Effector memory CD8-positive, alpha-beta T cell (primary cell): Measurements from ENCODE around the gene MACROD2.

ENCODE experiments used
- ATAC-seq: fragments of 150-1000 bp; cut with Tn5 transposase; replicated peaks from 2 replicates; pipeline ENCODE4 v1.10.0; 2021; ENCODE audit warnings: mild to moderate bottlenecking, moderate library complexity
- DNase-seq, 3 experiments: peaks; one replicate each; pipeline ENCODE4 v3.0.0; 2021
- H3K27ac Mint-ChIP-seq, 2 donors: one replicate each; pipeline ENCODE4 v1.8.0; 2022; ENCODE audit warnings: mild to moderate bottlenecking in 2 of 2, mixed read lengths in 2 of 2, moderate library complexity in 2 of 2
- H3K27me3 Mint-ChIP-seq, 2 donors: one replicate each; pipeline ENCODE4 v1.8.0; 2022; ENCODE audit warnings: mixed read lengths in 2 of 2
- H3K36me3 Mint-ChIP-seq: one replicate; pipeline ENCODE4 v1.8.0; 2022; ENCODE audit warnings: mild to moderate bottlenecking, moderate library complexity, mixed read lengths; ENCODE audit not compliant: insufficient read depth
- H3K4me1 Mint-ChIP-seq, 2 donors: one replicate each; pipeline ENCODE4 v1.8.0; 2022; ENCODE audit warnings: low read depth in 2 of 2, mixed read lengths in 2 of 2
- H3K4me3 Mint-ChIP-seq, 2 donors: one replicate each; pipeline ENCODE4 v1.8.0; 2022; ENCODE audit warnings: mild to moderate bottlenecking in 2 of 2, mixed read lengths in 2 of 2, moderate library complexity in 2 of 2
- H3K9me3 Mint-ChIP-seq, 2 donors: one replicate each; pipeline ENCODE4 v1.8.0; 2022; ENCODE audit warnings: mixed read lengths in 2 of 2

MACROD2 gene

GRCh38 chr20:14556206-14556605, 560.9 kb downstream of the MACROD2 start:
- peaks cover 6 to 12% of the 10 kb centered on the region in 2 donors for H3K9me3 Mint-ChIP-seq
- H3K27ac Mint-ChIP-seq, result no peak overlapping the region
- ATAC-seq (no peak), DNase-seq (no peak)
- no peaks in the 10 kb centered on the region for H3K27me3 Mint-ChIP-seq
- no peaks in the 10 kb centered on the region for H3K4me1 Mint-ChIP-seq
- no peak overlapping the region for H3K4me3 Mint-ChIP-seq
- H3K36me3 Mint-ChIP-seq, result no peaks in the 10 kb centered on the region

GRCh38 chr20:14559612-14560011, 564.3 kb downstream of the MACROD2 start:
- H3K9me3 Mint-ChIP-seq, result peaks cover 3 to 12% of the 10 kb centered on the region in 2 donors
- ATAC-seq, result no peak
- H3K36me3 Mint-ChIP-seq, result no peaks in the 10 kb centered on the region
- H3K4me1 Mint-ChIP-seq, result no peaks in the 10 kb centered on the region
- no peaks in the 10 kb centered on the region for H3K27me3 Mint-ChIP-seq
- no peak overlapping the region for H3K4me3 Mint-ChIP-seq
- DNase-seq, result no peak
- H3K27ac Mint-ChIP-seq, result no peak overlapping the region

- Mint-ChIP-seq H3K27ac (no peak overlapping the region), H3K36me3 (no peaks in the 10 kb centered on the region), H3K4me3 (no peak overlapping the region), H3K27me3 (no peaks in the 10 kb centered on the region), H3K4me1 (no peaks in the 10 kb centered on the region), H3K9me3 (peaks cover 5 to 6% of the 10 kb centered on the region in 2 donors)
- no peak for ATAC-seq
- DNase-seq, result no peak
These were observed 566.5 kb downstream of the MACROD2 start for GRCh38 chr20:14561741-14562221.

GRCh38 chr20:14562981-14563380, 567.7 kb downstream of the MACROD2 start:
- Mint-ChIP-seq H3K27ac (no peak overlapping the region), H3K9me3 (peaks cover 0 to 5% of the 10 kb centered on the region in 2 donors), H3K4me1 (no peaks in the 10 kb centered on the region), H3K27me3 (no peaks in the 10 kb centered on the region), H3K36me3 (no peaks in the 10 kb centered on the region), H3K4me3 (no peak overlapping the region)
- DNase-seq, result no peak
- no peak for ATAC-seq

GRCh38 chr20:14566505-14566904, 571.2 kb downstream of the MACROD2 start:
- Mint-ChIP-seq H3K9me3 (peaks cover 0 to 3% of the 10 kb centered on the region in 2 donors), H3K27ac (no peak overlapping the region), H3K4me3 (no peak overlapping the region), H3K4me1 (no peaks in the 10 kb centered on the region), H3K27me3 (no peaks in the 10 kb centered on the region), H3K36me3 (no peaks in the 10 kb centered on the region)
- DNase-seq (no peak), ATAC-seq (no peak)

- no peak overlapping the region for H3K4me3 Mint-ChIP-seq
- no peaks in the 10 kb centered on the region for H3K36me3 Mint-ChIP-seq
- no peaks in the 10 kb centered on the region for H3K4me1 Mint-ChIP-seq
- DNase-seq (no peak), ATAC-seq (no peak)
- H3K9me3 Mint-ChIP-seq, result peaks cover 0 to 5% of the 10 kb centered on the region in 2 donors
- H3K27me3 Mint-ChIP-seq, result no peaks in the 10 kb centered on the region
- H3K27ac Mint-ChIP-seq, result no peak overlapping the region
These were observed 572.9 kb downstream of the MACROD2 start for GRCh38 chr20:14568225-14568624.

GRCh38 chr20:14568701-14569100, 573.4 kb downstream of the MACROD2 start:
- no peak for DNase-seq
- Mint-ChIP-seq H3K27ac (no peak overlapping the region), H3K36me3 (no peaks in the 10 kb centered on the region), H3K4me3 (no peak overlapping the region), H3K27me3 (no peaks in the 10 kb centered on the region), H3K9me3 (peaks cover 0 to 5% of the 10 kb centered on the region in 2 donors), H3K4me1 (no peaks in the 10 kb centered on the region)
- no peak for ATAC-seq

GRCh38 chr20:14569641-14570040, 574.3 kb downstream of the MACROD2 start:
- Mint-ChIP-seq H3K36me3 (no peaks in the 10 kb centered on the region), H3K4me1 (no peaks in the 10 kb centered on the region), H3K27ac (no peak overlapping the region), H3K9me3 (peaks cover 0 to 5% of the 10 kb centered on the region in 2 donors), H3K27me3 (no peaks in the 10 kb centered on the region), H3K4me3 (no peak overlapping the region)
- no peak for DNase-seq
- no peak for ATAC-seq

- Mint-ChIP-seq H3K27ac (no peak overlapping the region), H3K4me3 (no peak overlapping the region)
These were observed 575.5 kb downstream of the MACROD2 start for GRCh38 chr20:14570811-14571210.

GRCh38 chr20:14573676-14574075, 578.4 kb downstream of the MACROD2 start:
- DNase-seq, result no peak
- Mint-ChIP-seq H3K27ac (no peak overlapping the region), H3K36me3 (no peaks in the 10 kb centered on the region), H3K27me3 (no peaks in the 10 kb centered on the region), H3K4me1 (no peaks in the 10 kb centered on the region), H3K4me3 (no peak overlapping the region), H3K9me3 (peaks cover 2 to 7% of the 10 kb centered on the region in 2 donors)
- no peak for ATAC-seq

More at GRCh38 chr20:14570811-14571210, 575.5 kb downstream of the MACROD2 start:
- H3K4me1 Mint-ChIP-seq, result no peaks in the 10 kb centered on the region
- H3K36me3 Mint-ChIP-seq, result no peaks in the 10 kb centered on the region
- H3K27me3 Mint-ChIP-seq, result no peaks in the 10 kb centered on the region
- DNase-seq (no peak), ATAC-seq (no peak)
- H3K9me3 Mint-ChIP-seq, result peaks cover 2 to 3% of the 10 kb centered on the region in 2 donors

GRCh38 chr20:14576196-14576877, 581.0 kb downstream of the MACROD2 start:
- Mint-ChIP-seq H3K36me3 (no peaks in the 10 kb centered on the region), H3K9me3 (peaks cover 2 to 7% of the 10 kb centered on the region in 2 donors)
- ATAC-seq, result no peak

GRCh38 chr20:14580418-14581074, 585.2 kb downstream of the MACROD2 start:
- no peaks in the 10 kb centered on the region for H3K27me3 Mint-ChIP-seq
- H3K36me3 Mint-ChIP-seq, result peaks cover 4% of the 10 kb centered on the region

More at GRCh38 chr20:14576196-14576877, 581.0 kb downstream of the MACROD2 start:
- Mint-ChIP-seq H3K4me1 (no peaks in the 10 kb centered on the region), H3K27ac (no peak overlapping the region), H3K27me3 (no peaks in the 10 kb centered on the region), H3K4me3 (no peak overlapping the region)
- DNase-seq, result no peak

GRCh38 chr20:14581731-14582130, 586.4 kb downstream of the MACROD2 start:
- peaks cover 4% of the 10 kb centered on the region for H3K36me3 Mint-ChIP-seq
- no peak overlapping the region for H3K27ac Mint-ChIP-seq
- H3K4me1 Mint-ChIP-seq, result no peaks in the 10 kb centered on the region
- H3K27me3 Mint-ChIP-seq, result no peaks in the 10 kb centered on the region
- no peak overlapping the region for H3K4me3 Mint-ChIP-seq
- H3K9me3 Mint-ChIP-seq, result peaks cover 5 to 19% of the 10 kb centered on the region in 2 donors
- ATAC-seq (no peak), DNase-seq (no peak)

More at GRCh38 chr20:14580418-14581074, 585.2 kb downstream of the MACROD2 start:
- no peaks in the 10 kb centered on the region for H3K4me1 Mint-ChIP-seq
- DNase-seq, result no peak
- ATAC-seq, result no peak
- H3K27ac Mint-ChIP-seq, result no peak overlapping the region
- H3K9me3 Mint-ChIP-seq, result peaks cover 5 to 26% of the 10 kb centered on the region in 2 donors
- H3K4me3 Mint-ChIP-seq, result no peak overlapping the region

GRCh38 chr20:14582855-14583254, 587.5 kb downstream of the MACROD2 start:
- ATAC-seq, result no peak
- no peak overlapping the region for H3K27ac Mint-ChIP-seq

More at GRCh38 chr20:14582855-14583254, 587.5 kb downstream of the MACROD2 start:
- Mint-ChIP-seq H3K27me3 (no peaks in the 10 kb centered on the region), H3K4me3 (no peak overlapping the region), H3K4me1 (no peaks in the 10 kb centered on the region), H3K9me3 (peaks cover 5 to 19% of the 10 kb centered on the region in 2 donors), H3K36me3 (peaks cover 4% of the 10 kb centered on the region)
- DNase-seq, result no peak
